Measurements from ENCODE around the gene PPP1R18. TPM values are rescaled to one million over a fixed set of nuclear protein-coding genes. Genes with fewer than 3 reads are reported as not detected.
"Not testable (repeated sequence)": the region's sequence is repeated elsewhere in the genome, so short reads cannot be mapped to it uniquely, and the experiment has no call there.

Gene PPP1R18
- total RNA-seq, 4 donors from 2014 or later, result 14.2 to 35.1 (median 15.2) TPM

DNA sequence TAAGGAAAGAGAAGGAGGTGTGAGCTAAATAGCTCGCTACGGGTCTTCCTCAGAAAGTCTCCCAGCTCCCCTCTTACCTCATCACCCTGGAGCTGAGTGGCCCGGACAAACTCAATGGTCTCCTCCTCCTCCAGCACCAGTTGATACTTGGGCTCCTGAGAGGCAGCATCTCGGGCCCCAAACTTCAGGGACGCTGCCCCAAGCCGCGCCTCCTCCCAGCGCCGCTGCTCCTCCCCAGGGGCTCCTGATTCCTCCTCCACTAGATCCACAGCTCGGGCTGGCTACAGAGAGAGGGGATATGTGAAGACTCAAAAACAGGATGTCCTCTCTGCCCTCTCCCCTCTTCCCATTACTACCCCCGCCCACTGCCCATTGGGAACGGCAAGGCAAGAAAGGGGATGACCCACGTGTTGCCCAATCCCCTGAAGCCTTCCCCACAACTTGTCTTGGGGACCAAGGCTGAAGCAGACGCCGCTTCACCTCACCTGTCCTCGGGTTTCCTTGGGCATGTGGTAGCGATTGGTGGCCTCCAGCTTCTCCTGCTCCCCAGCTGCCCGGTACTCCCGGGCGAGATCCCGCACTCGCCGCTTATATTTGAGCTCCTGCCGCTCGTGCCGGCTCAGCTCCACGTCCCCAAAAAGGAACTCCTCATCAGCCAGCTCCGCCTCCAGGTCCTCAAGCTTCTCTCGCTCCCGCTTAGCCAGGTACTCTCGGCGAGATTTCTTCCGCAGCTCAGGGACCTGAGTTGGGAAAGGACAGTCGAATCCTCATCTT, 21.3 kb downstream of the PPP1R18 start:
- Histone ChIP-seq H3K36me3 (peaks cover 62 to 82% of the 10 kb centered on the region in 2 donors), H3K4me1 (no peaks in the 10 kb centered on the region), H3K9me3 (no peaks in the 10 kb centered on the region), H3K27me3 (no peaks in the 10 kb centered on the region), H3K27ac (no peak overlapping the region), H3K4me3 (replicated peaks in 1 of 3) (no peak overlapping the region)
- intact Hi-C loops (cut with DNase I), result no loop called here
- 94% methylated on average over 34 of the region's 34 CpGs for WGBS, 2 donors
- TF ChIP-seq POLR2A (IDR thresholded peaks at IDR 0.05) (no peak), CTCF (IDR thresholded peaks at IDR 0.05) (no peak)
- DNase-seq, result no peak

- peaks cover 76 to 88% of the 10 kb centered on the region in 2 donors for H3K36me3 ChIP-seq
- DNase-seq; intact Hi-C loops (cut with DNase I); H3K4me3 ChIP-seq (replicated peaks in 1 of 3); H3K4me1 ChIP-seq; H3K27ac ChIP-seq; H3K27me3 ChIP-seq; H3K9me3 ChIP-seq: not testable (repeated sequence)
- 95% methylated on average over 5 of the region's 5 CpGs for WGBS, 2 donors
Measured at GRCh38 chr6:30657922-30658321, 28.5 kb downstream of the PPP1R18 start.

GRCh38 chr6:30657454-30657853, 29.0 kb downstream of the PPP1R18 start:
- intact Hi-C loops (cut with DNase I), result no loop called here
- H3K27me3 ChIP-seq, result no peaks in the 10 kb centered on the region
- TF ChIP-seq POLR2A (IDR thresholded peaks at IDR 0.05), result no peak
- TF ChIP-seq CTCF (IDR thresholded peaks at IDR 0.05), result no peak
- no peak overlapping the region for H3K4me3 ChIP-seq (replicated peaks in 1 of 3)
- H3K4me1 ChIP-seq, result no peaks in the 10 kb centered on the region
- DNase-seq, result no peak
- H3K36me3 ChIP-seq, result peaks cover 76 to 90% of the 10 kb centered on the region in 2 donors
- no peak overlapping the region for H3K27ac ChIP-seq
- no peaks in the 10 kb centered on the region for H3K9me3 ChIP-seq

- TF ChIP-seq CTCF (IDR thresholded peaks at IDR 0.05) (no peak), POLR2A (IDR thresholded peaks at IDR 0.05) (no peak)
- intact Hi-C loops (cut with DNase I), result no loop called here
- H3K27me3 ChIP-seq, result no peaks in the 10 kb centered on the region
- WGBS, 2 donors, result 83 to 85% methylated on average over 1 to 7 of the region's 7 CpGs
- peaks cover 76 to 90% of the 10 kb centered on the region in 2 donors for H3K36me3 ChIP-seq
- no peak overlapping the region for H3K4me3 ChIP-seq (replicated peaks in 1 of 3)
- no peak for DNase-seq
- H3K4me1 ChIP-seq, result no peaks in the 10 kb centered on the region
- no peaks in the 10 kb centered on the region for H3K9me3 ChIP-seq
- no peak overlapping the region for H3K27ac ChIP-seq
Measured at GRCh38 chr6:30656513-30656912, 29.9 kb downstream of the PPP1R18 start.

DNA sequence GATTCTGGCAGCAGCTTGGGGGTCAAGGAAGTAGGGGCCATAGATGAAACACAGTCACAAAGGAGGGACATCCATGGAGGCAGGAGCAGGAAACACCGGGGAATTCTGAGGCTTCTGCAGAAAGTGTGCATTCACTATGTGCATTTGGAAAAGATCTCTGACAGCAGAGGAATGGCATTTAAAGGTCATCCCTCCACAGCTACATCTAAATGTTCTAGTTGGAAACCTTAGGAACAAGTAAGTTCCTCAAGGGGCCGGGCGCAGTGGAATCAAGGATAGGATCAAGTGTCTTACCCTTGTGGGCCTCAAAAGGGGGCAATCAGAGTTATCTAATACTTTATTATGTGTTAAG, 30.7 kb downstream of the PPP1R18 start:
- no peaks in the 10 kb centered on the region for H3K27me3 ChIP-seq
- intact Hi-C loops (cut with DNase I), result no loop called here
- no peak overlapping the region for H3K4me3 ChIP-seq (replicated peaks in 1 of 3)
- no peak overlapping the region for H3K27ac ChIP-seq
- no peaks in the 10 kb centered on the region for H3K9me3 ChIP-seq
- TF ChIP-seq CTCF (IDR thresholded peaks at IDR 0.05) (no peak), POLR2A (IDR thresholded peaks at IDR 0.05) (no peak)
- H3K36me3 ChIP-seq, result peaks cover 73 to 92% of the 10 kb centered on the region in 2 donors
- H3K4me1 ChIP-seq, result no peaks in the 10 kb centered on the region
- no peak for DNase-seq
- WGBS, 2 donors, result 97% methylated on average over 3 of the region's 3 CpGs

Data from thyroid gland (tissue), 4 donors.